HepG2 (cell line): ENCODE data around the gene SDE2. TPM values are rescaled to one million over a fixed set of nuclear protein-coding genes. Genes with fewer than 3 reads are reported as not detected.

Source experiments
- ATAC-seq: fragments of 200-7000 bp; cut with Tn5 transposase; 3 replicates; pipeline ENCODE4 v1.9.1; 2020; ENCODE audit warnings: mild to moderate bottlenecking, moderate library complexity
- BruUV-seq: library from RNA; stranded (reverse); fragments of 400-500 nt; replicated peaks from 2 replicates; lab custom pipeline; 2021; lab: Mats Ljungman, UMichigan
- CTCF ChIA-PET: fragments of 300-600 bp; formaldehyde crosslinking; extraction: SDS; loops from one replicate; lab custom pipeline; 2021; ENCODE audit warnings: low total read pairs, inconsistent platforms, low intra/inter-chr PET ratio; lab: Yijun Ruan, JAX
- POLR2A ChIA-PET: fragments of 350-600 bp; sonication (Branson Sonifier 250); formaldehyde crosslinking; loops from one replicate; lab custom pipeline; 2020; ENCODE audit warnings: antibody characterized with exemption, inconsistent platforms; lab: Yijun Ruan, JAX
- DNase-seq: peaks from one replicate; pipeline ENCODE4 v3.0.0-alpha.2; 2015; ENCODE audit warnings: low spot score
- FAIRE-seq: peaks from 3 replicates; lab custom pipeline; 2011; peaks lifted over from hg19 to GRCh38; lab: Jason Lieb, UNC
- H2AFZ ChIP-seq: one replicate; pipeline ENCODE4 v1.6.1; 2011; ENCODE audit warnings: low read length, inconsistent platforms
- H3K27ac ChIP-seq: fragments of 300-600 bp; 3 replicates; pipeline ENCODE4 v1.8.0; 2011; ENCODE audit warnings: mixed run types, mild to moderate bottlenecking, mixed read lengths, low read length, inconsistent platforms; ENCODE audit not compliant: insufficient read depth; ENCODE audit errors: extremely low read length
- H3K27me3 ChIP-seq, 2 experiments: fragments of 200-600 bp in 1 of 2; 2 replicates in 1 of 2; 3 replicates in 1 of 2; pipeline versions ENCODE4 v1.6.0 to v1.8.0; 2011; ENCODE audit warnings: low read length in 2 of 2, mild to moderate bottlenecking in 2 of 2, moderate library complexity in 2 of 2, inconsistent platforms in 1 of 2; ENCODE audit not compliant: insufficient read depth in 2 of 2, control insufficient read depth in 1 of 2
- H3K36me3 ChIP-seq, 2 experiments: fragments of 200-600 bp in 1 of 2; replicated peaks in 1 of 2; 2 replicates in 1 of 2; 3 replicates in 1 of 2; pipeline versions ENCODE4 v1.5.1 to v1.8.0; 2011; ENCODE audit warnings: low read length in 2 of 2, inconsistent platforms in 1 of 2; ENCODE audit not compliant: insufficient read depth in 2 of 2, control insufficient read depth in 1 of 2
- H3K4me1 ChIP-seq: 2 replicates; pipeline ENCODE4 v1.5.1; 2012; ENCODE audit warnings: low read length, inconsistent platforms; ENCODE audit not compliant: insufficient read depth
- H3K4me2 ChIP-seq: 2 replicates; pipeline ENCODE4 v1.6.0; 2011; ENCODE audit warnings: low read depth, low read length, inconsistent platforms
- H3K4me3 ChIP-seq, 3 experiments: fragments of 200-600 bp in 1 of 3; sonication (generic), shearing (Covaris generic) in 1 of 3; replicated peaks in 1 of 3; 2 replicates each; pipeline ENCODE4 v1.5.1; 2011 to 2016; ENCODE audit warnings: low read length in 3 of 3, inconsistent platforms in 2 of 3, low read depth in 2 of 3, mild to moderate bottlenecking in 2 of 3, control low read depth in 1 of 3, mixed read lengths in 1 of 3; ENCODE audit not compliant: insufficient read depth in 1 of 3
- H3K79me2 ChIP-seq: one replicate; pipeline ENCODE4 v1.6.1; 2011; ENCODE audit warnings: low read length, inconsistent platforms; ENCODE audit not compliant: insufficient read depth
- H3K9ac ChIP-seq: 2 replicates; pipeline ENCODE4 v1.6.0; 2011; ENCODE audit warnings: mild to moderate bottlenecking, low read depth, low read length, inconsistent platforms; ENCODE audit not compliant: insufficient read depth
- H3K9me3 ChIP-seq: 2 replicates; pipeline ENCODE4 v1.5.1; 2012; ENCODE audit warnings: mild to moderate bottlenecking, low read length
- H4K20me1 ChIP-seq: 2 replicates; pipeline ENCODE4 v1.6.0; 2011; ENCODE audit warnings: inconsistent platforms, mild to moderate bottlenecking, low read length, moderate library complexity; ENCODE audit not compliant: insufficient read depth
- BORCS8-MEF2B ChIP-seq: sonication (generic); formaldehyde crosslinking; IDR thresholded peaks from 2 replicates; pipeline ENCODE4 v1.8.0; 2022; ENCODE audit warnings: mild to moderate bottlenecking, missing genetic modification reagents
- NR2F6 ChIP-seq, 2 experiments: IDR thresholded peaks; 2 replicates each; pipeline ENCODE4 v1.6.1; 2016; ENCODE audit warnings: antibody characterized with exemption in 1 of 2, mild to moderate bottlenecking in 1 of 2
- PHF21A ChIP-seq: sonication (generic); formaldehyde crosslinking; IDR thresholded peaks from 2 replicates; pipeline ENCODE4 v1.5.0; 2020; ENCODE audit warnings: mild to moderate bottlenecking, missing genetic modification reagents
- SMARCE1 ChIP-seq: fragments of 450-650 bp; IDR thresholded peaks from 2 replicates; pipeline ENCODE4 v1.6.1; 2017; ENCODE audit warnings: borderline replicate concordance
- TMF1 ChIP-seq: sonication (generic); formaldehyde crosslinking; IDR thresholded peaks from 2 replicates; pipeline ENCODE4 v1.8.1; 2022; ENCODE audit warnings: low read depth, missing genetic modification reagents
- ZNF12 ChIP-seq: sonication (generic); formaldehyde crosslinking; IDR thresholded peaks from 2 replicates; pipeline ENCODE4 v1.5.0; 2020; ENCODE audit warnings: missing genetic modification reagents
- ZNF121 ChIP-seq: sonication (generic); formaldehyde crosslinking; IDR thresholded peaks from 2 replicates; pipeline ENCODE4 v1.5.0; 2020; ENCODE audit warnings: mild to moderate bottlenecking, missing genetic modification reagents
- ZNF788 ChIP-seq: sonication (generic); formaldehyde crosslinking; IDR thresholded peaks from 2 replicates; pipeline ENCODE4 v1.5.0; 2020; ENCODE audit warnings: mild to moderate bottlenecking, missing genetic modification reagents, borderline replicate concordance
- WGBS: methylation state at CpG from one replicate; pipeline ENCODE4 v1.1.6; 2017; ENCODE audit warnings: low lambda C conversion rate; 5-methylcytosine and 5-hydroxymethylcytosine counted together
- in situ Hi-C: cut with HindIII; loops from 2 replicates; pipeline ENCODE4 v1.10.0; 2017; ENCODE audit warnings: low pct_unique_long_range_greater_than_20kb; ENCODE audit not compliant: extremely low pct_ligation_motif_present
- intact Hi-C: fragments of 100-400 bp; cut with micrococcal nuclease; formaldehyde crosslinking; loops from one replicate; pipeline ENCODE4 v1.10.0; 2022; ENCODE audit not compliant: unreplicated experiment
- polyA plus RNA-seq, 8 experiments: library from polyadenylated mRNA; depleted of rRNA in 3 of 8; stranded (reverse) in 7 of 8; unstranded in 1 of 8; fragments of >200 nt; fragmentation: Illumina TruSeq in 4 of 8; extraction: Trizol in 4 of 8; gene quantifications; 2 replicates each; pipeline versions ENCODE4 v1.2.1 to v1.2.3, GENCODE V29; 2011 to 2016; ENCODE audit warnings: low read depth in 4 of 8, missing spikeins in 1 of 8, mixed read lengths in 1 of 8; ENCODE audit not compliant: insufficient read depth in 1 of 8
- total RNA-seq, 5 experiments: library from RNA; depleted of rRNA; stranded (reverse); fragments of >200 nt; fragmentation: Illumina TruSeq; extraction: Trizol; gene quantifications; 2 replicates each; pipeline ENCODE4 v1.2.3, GENCODE V29; 2016; ENCODE audit warnings: low read depth in 1 of 5
- TF ChIP-seq, protein P1 (sequence below): sonication (generic); formaldehyde crosslinking; IDR thresholded peaks from 2 replicates; pipeline ENCODE4 v1.5.0; 2020; ENCODE audit warnings: mild to moderate bottlenecking, missing genetic modification reagents
- TF ChIP-seq, protein P2 (sequence below): sonication (generic); formaldehyde crosslinking; IDR thresholded peaks from 2 replicates; pipeline ENCODE4 v1.4.0; 2020; ENCODE audit warnings: low read depth, mild to moderate bottlenecking, missing genetic modification reagents
- TF ChIP-seq, protein P3 (sequence below): sonication (generic); formaldehyde crosslinking; IDR thresholded peaks from 2 replicates; pipeline ENCODE4 v1.9.0; 2021; ENCODE audit warnings: missing genetic modification reagents, borderline replicate concordance
- TF ChIP-seq, protein P4 (sequence below): sonication (generic); formaldehyde crosslinking; IDR thresholded peaks from 2 replicates; pipeline ENCODE4 v1.5.1; 2020; ENCODE audit warnings: mild to moderate bottlenecking, missing genetic modification reagents, moderate library complexity
- TF ChIP-seq, protein P5 (sequence below): IDR thresholded peaks from 2 replicates; pipeline ENCODE4 v1.6.1; 2016; ENCODE audit warnings: low read depth, control low read depth

The SDE2 gene
- total and polyA plus RNA-seq, 2 of the 13 experiments (the other 11 are each of a cell fraction or from before 2014, with no cell fraction given) = 10.8 to 19.6 TPM

DNA sequence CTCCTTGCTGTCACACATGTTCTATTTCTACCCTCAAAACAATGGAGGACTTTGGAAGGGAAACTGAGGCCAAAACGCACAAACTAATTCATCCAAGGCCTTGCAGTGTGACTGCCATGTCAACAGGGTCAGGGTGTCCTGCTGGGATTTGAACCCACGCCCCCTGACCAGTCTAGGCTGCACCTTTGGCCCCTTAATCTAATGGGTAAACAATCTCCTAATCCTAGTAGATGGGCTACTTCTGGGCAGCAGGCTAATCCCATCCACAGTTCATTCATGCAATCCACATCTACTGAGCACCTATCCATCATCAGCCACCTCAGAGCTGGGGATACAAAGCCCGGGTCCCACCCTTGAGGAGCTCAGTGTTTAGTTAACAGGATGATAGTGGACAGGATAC, 41.1 kb downstream of the SDE2 start (continued):
- TF ChIP-seq, protein P1, sequence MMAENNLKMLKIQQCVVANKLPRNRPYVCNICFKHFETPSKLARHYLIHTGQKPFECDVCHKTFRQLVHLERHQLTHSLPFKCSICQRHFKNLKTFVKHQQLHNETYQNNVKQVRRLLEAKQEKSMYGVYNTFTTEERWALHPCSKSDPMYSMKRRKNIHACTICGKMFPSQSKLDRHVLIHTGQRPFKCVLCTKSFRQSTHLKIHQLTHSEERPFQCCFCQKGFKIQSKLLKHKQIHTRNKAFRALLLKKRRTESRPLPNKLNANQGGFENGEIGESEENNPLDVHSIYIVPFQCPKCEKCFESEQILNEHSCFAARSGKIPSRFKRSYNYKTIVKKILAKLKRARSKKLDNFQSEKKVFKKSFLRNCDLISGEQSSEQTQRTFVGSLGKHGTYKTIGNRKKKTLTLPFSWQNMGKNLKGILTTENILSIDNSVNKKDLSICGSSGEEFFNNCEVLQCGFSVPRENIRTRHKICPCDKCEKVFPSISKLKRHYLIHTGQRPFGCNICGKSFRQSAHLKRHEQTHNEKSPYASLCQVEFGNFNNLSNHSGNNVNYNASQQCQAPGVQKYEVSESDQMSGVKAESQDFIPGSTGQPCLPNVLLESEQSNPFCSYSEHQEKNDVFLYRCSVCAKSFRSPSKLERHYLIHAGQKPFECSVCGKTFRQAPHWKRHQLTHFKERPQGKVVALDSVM (CRISPR knock-in tag) = 0 out of 2 replicates have a peak, but pooled peaks have one; percentile 6
- TF ChIP-seq, protein P2, sequence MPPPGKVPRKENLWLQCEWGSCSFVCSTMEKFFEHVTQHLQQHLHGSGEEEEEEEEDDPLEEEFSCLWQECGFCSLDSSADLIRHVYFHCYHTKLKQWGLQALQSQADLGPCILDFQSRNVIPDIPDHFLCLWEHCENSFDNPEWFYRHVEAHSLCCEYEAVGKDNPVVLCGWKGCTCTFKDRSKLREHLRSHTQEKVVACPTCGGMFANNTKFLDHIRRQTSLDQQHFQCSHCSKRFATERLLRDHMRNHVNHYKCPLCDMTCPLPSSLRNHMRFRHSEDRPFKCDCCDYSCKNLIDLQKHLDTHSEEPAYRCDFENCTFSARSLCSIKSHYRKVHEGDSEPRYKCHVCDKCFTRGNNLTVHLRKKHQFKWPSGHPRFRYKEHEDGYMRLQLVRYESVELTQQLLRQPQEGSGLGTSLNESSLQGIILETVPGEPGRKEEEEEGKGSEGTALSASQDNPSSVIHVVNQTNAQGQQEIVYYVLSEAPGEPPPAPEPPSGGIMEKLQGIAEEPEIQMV (CRISPR knock-in tag) = no peak
- no peak for TF ChIP-seq NR2F6 (IDR thresholded peaks at IDR 0.05)
- peak; percentile 16; the same call in 1 of the 2 replicates for TF ChIP-seq NR2F6 (CRISPR knock-in tag; IDR thresholded peaks at IDR 0.05)

DNA sequence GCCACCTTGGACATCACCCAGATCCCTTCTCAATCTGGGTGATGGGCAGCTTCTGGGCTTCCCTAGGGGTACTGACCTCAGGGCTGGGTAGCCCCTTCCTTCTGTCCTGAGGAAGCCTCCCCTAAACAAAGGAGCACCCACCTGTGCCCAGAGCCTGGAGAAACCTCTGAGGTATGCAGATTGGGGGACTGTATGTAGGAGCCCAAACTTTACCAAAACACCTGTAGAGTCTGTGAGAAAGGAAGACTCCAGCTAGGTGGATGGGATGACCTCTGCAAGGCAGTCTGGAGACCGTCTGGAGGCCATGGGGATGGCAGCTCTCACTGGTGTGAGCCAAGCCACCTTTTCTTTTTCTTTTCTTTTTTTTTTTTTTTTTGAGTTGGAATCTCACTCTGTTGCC, 44.4 kb downstream of the SDE2 start:
- ATAC-seq (no peak), FAIRE-seq (no peak)
- in situ Hi-C loops = loop anchor here (25.0 kb wide), 1 partner anchor 642 kb away; no protein-coding TSS in a partner anchor
- TF ChIP-seq TMF1 = no peak
- no peak for TF ChIP-seq SMARCE1
- TF ChIP-seq, protein P3, sequence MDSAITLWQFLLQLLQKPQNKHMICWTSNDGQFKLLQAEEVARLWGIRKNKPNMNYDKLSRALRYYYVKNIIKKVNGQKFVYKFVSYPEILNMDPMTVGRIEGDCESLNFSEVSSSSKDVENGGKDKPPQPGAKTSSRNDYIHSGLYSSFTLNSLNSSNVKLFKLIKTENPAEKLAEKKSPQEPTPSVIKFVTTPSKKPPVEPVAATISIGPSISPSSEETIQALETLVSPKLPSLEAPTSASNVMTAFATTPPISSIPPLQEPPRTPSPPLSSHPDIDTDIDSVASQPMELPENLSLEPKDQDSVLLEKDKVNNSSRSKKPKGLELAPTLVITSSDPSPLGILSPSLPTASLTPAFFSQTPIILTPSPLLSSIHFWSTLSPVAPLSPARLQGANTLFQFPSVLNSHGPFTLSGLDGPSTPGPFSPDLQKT (CRISPR knock-in tag) = no peak
- no peak for TF ChIP-seq ZNF788 (CRISPR knock-in tag)
- no peak for TF ChIP-seq ZNF121 (CRISPR knock-in tag)
- TF ChIP-seq BORCS8-MEF2B = no peak
- TF ChIP-seq, protein P4, sequence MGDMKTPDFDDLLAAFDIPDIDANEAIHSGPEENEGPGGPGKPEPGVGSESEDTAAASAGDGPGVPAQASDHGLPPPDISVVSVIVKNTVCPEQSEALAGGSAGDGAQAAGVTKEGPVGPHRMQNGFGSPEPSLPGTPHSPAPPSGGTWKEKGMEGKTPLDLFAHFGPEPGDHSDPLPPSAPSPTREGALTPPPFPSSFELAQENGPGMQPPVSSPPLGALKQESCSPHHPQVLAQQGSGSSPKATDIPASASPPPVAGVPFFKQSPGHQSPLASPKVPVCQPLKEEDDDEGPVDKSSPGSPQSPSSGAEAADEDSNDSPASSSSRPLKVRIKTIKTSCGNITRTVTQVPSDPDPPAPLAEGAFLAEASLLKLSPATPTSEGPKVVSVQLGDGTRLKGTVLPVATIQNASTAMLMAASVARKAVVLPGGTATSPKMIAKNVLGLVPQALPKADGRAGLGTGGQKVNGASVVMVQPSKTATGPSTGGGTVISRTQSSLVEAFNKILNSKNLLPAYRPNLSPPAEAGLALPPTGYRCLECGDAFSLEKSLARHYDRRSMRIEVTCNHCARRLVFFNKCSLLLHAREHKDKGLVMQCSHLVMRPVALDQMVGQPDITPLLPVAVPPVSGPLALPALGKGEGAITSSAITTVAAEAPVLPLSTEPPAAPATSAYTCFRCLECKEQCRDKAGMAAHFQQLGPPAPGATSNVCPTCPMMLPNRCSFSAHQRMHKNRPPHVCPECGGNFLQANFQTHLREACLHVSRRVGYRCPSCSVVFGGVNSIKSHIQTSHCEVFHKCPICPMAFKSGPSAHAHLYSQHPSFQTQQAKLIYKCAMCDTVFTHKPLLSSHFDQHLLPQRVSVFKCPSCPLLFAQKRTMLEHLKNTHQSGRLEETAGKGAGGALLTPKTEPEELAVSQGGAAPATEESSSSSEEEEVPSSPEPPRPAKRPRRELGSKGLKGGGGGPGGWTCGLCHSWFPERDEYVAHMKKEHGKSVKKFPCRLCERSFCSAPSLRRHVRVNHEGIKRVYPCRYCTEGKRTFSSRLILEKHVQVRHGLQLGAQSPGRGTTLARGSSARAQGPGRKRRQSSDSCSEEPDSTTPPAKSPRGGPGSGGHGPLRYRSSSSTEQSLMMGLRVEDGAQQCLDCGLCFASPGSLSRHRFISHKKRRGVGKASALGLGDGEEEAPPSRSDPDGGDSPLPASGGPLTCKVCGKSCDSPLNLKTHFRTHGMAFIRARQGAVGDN (CRISPR knock-in tag) = no peak
- TF ChIP-seq, protein P5, sequence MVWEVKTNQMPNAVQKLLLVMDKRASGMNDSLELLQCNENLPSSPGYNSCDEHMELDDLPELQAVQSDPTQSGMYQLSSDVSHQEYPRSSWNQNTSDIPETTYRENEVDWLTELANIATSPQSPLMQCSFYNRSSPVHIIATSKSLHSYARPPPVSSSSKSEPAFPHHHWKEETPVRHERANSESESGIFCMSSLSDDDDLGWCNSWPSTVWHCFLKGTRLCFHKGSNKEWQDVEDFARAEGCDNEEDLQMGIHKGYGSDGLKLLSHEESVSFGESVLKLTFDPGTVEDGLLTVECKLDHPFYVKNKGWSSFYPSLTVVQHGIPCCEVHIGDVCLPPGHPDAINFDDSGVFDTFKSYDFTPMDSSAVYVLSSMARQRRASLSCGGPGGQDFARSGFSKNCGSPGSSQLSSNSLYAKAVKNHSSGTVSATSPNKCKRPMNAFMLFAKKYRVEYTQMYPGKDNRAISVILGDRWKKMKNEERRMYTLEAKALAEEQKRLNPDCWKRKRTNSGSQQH (CRISPR knock-in tag) = no peak
- TF ChIP-seq ZNF12 = no peak
- no peak for TF ChIP-seq PHF21A

More for the DNA sequence above, 44.4 kb downstream of the SDE2 start:
- Histone ChIP-seq H3K4me2 (no peak overlapping the region), H3K36me3 (no peaks in the 10 kb centered on the region), H2AFZ (no peak overlapping the region), H3K4me1 (peaks cover 21% of the 10 kb centered on the region), H3K27me3 (no peaks in the 10 kb centered on the region), H4K20me1 (no peaks in the 10 kb centered on the region), H3K9me3 (no peaks in the 10 kb centered on the region), H3K4me3 (no peak overlapping the region), H3K79me2 (no peaks in the 10 kb centered on the region), H3K27ac (no peak overlapping the region), H3K9ac (no peak overlapping the region)
- ChIA-PET POLR2A (no interaction called here), CTCF (no interaction called here)
- BruUV-seq = no TSS peak
- 7% methylated on average over 1 of the region's 1 CpG for WGBS
- no peak for DNase-seq
- intact Hi-C loops = no loop called here
